K562 (cell line): ENCODE data around the gene SEC14L1. TPM values are rescaled to one million over a fixed set of nuclear protein-coding genes. Genes with fewer than 3 reads are reported as not detected.

Experiments used
- BCL6 ChIP-seq: fragments of 250-450 bp; sonication (Bioruptor Pico); IDR thresholded peaks from 2 replicates; pipeline ENCODE4 v1.4.0; 2020
- CTCFL ChIP-seq: IDR thresholded peaks from 2 replicates; pipeline ENCODE4 v1.6.1; 2011; ENCODE audit warnings: borderline replicate concordance, low read depth, mild to moderate bottlenecking, moderate library complexity, low read length; ENCODE audit not compliant: insufficient read depth, poor library complexity, severe bottlenecking
- FOXM1 ChIP-seq, 2 experiments: fragments of 450-650 bp in 1 of 2; sonication (generic) in 1 of 2; formaldehyde crosslinking in 1 of 2; IDR thresholded peaks; 2 replicates each; pipeline versions ENCODE4 v1.6.1 to v1.9.0; 2017 to 2022; ENCODE audit warnings: low read depth in 2 of 2, mild to moderate bottlenecking in 2 of 2, missing genetic modification reagents in 1 of 2, moderate library complexity in 1 of 2
- GTF3C2 ChIP-seq: IDR thresholded peaks from 3 replicates; pipeline ENCODE4 v1.6.1; 2011; ENCODE audit warnings: borderline replicate concordance, mild to moderate bottlenecking, moderate library complexity; ENCODE audit not compliant: insufficient read length; ENCODE audit errors: extremely low read depth
- ID3 ChIP-seq, 2 experiments: fragments of 250-450 bp in 1 of 2; fragments of 450-650 bp in 1 of 2; sonication (Bioruptor Pico) in 1 of 2; IDR thresholded peaks; 2 replicates each; pipeline versions ENCODE4 v1.6.1 to v1.8.0; 2016 to 2021; ENCODE audit warnings: mild to moderate bottlenecking in 2 of 2, moderate library complexity in 2 of 2, missing compliant biosample characterization in 1 of 2, missing genetic modification characterization in 1 of 2
- JUNB ChIP-seq: fragments of 450-650 bp; formaldehyde crosslinking; conservative IDR thresholded peaks from 2 replicates; pipeline ENCODE4 v1.4.0; 2020; ENCODE audit warnings: mild to moderate bottlenecking
- KAT7 ChIP-seq: sonication (generic); formaldehyde crosslinking; IDR thresholded peaks from 2 replicates; pipeline ENCODE4 v1.8.0; 2022; ENCODE audit warnings: missing genetic modification reagents, mild to moderate bottlenecking, borderline replicate concordance
- MAZ ChIP-seq, 2 experiments: fragments of 450-650 bp in 1 of 2; sonication (generic) in 1 of 2; formaldehyde crosslinking; IDR thresholded peaks in 1 of 2; conservative IDR thresholded peaks in 1 of 2; 2 replicates each; pipeline versions ENCODE4 v1.4.0 to v1.5.0; 2020; ENCODE audit warnings: mild to moderate bottlenecking in 1 of 2, missing genetic modification reagents in 1 of 2
- NFYB ChIP-seq: IDR thresholded peaks from 2 replicates; pipeline ENCODE4 v1.6.1; 2011; ENCODE audit warnings: mild to moderate bottlenecking, moderate library complexity; ENCODE audit not compliant: insufficient read length; ENCODE audit errors: extremely low read depth
- PHB2 ChIP-seq: fragments of 450-650 bp; IDR thresholded peaks from 2 replicates; pipeline ENCODE4 v1.6.1; 2017; ENCODE audit warnings: low read depth
- STAG1 ChIP-seq: sonication (generic); formaldehyde crosslinking; IDR thresholded peaks from 2 replicates; pipeline ENCODE4 v1.5.0; 2020; ENCODE audit warnings: missing genetic modification reagents, borderline replicate concordance
- TEAD1 ChIP-seq, 2 experiments: fragments of 450-650 bp in 1 of 2; sonication (generic) in 1 of 2; formaldehyde crosslinking; IDR thresholded peaks; 2 replicates each; pipeline versions ENCODE4 v1.4.0 to v1.8.0; 2020 to 2022; ENCODE audit warnings: mild to moderate bottlenecking in 2 of 2, missing genetic modification reagents in 1 of 2
- TOE1 ChIP-seq, 2 experiments: fragments of 450-650 bp in 1 of 2; sonication (generic) in 1 of 2; formaldehyde crosslinking in 1 of 2; IDR thresholded peaks; 2 replicates each; pipeline versions ENCODE4 v1.7.1 to v1.8.0; 2016 to 2022; ENCODE audit warnings: borderline replicate concordance in 2 of 2, mild to moderate bottlenecking in 2 of 2, antibody characterized with exemption in 1 of 2, inconsistent platforms in 1 of 2, low read depth in 1 of 2, missing genetic modification reagents in 1 of 2, moderate library complexity in 1 of 2
- ZC3H4 ChIP-seq: sonication (generic); formaldehyde crosslinking; IDR thresholded peaks from 2 replicates; pipeline ENCODE4 v1.9.0; 2021; ENCODE audit warnings: missing genetic modification reagents, borderline replicate concordance
- ZNF23 ChIP-seq: fragments of 250-450 bp; sonication (Bioruptor Pico); IDR thresholded peaks from 2 replicates; pipeline ENCODE4 v1.4.0; 2020; ENCODE audit warnings: mild to moderate bottlenecking
- ZNF239 ChIP-seq: fragments of 250-450 bp; sonication (Bioruptor Pico); IDR thresholded peaks from 2 replicates; pipeline ENCODE4 v1.4.0; 2020; ENCODE audit warnings: mild to moderate bottlenecking
- ZNF583 ChIP-seq: fragments of 250-450 bp; sonication (Bioruptor Pico); IDR thresholded peaks from 2 replicates; pipeline ENCODE4 v1.4.0; 2020
- polyA plus RNA-seq, 8 experiments: library from polyadenylated mRNA; depleted of rRNA in 4 of 8; stranded (reverse) in 5 of 8; unstranded in 3 of 8; fragments of >200 nt; fragmentation: Nextera tagmentation in 2 of 8; fragmentation: Illumina TruSeq in 1 of 8; extraction: Ambion mirVana in 2 of 8; extraction: Trizol in 1 of 8; gene quantifications; 2 replicates each; pipeline versions ENCODE4 v1.2.1 to v1.2.3, GENCODE V29; 2011 to 2014; ENCODE audit warnings: inconsistent platforms in 1 of 8, missing spikeins in 1 of 8
- total RNA-seq, 7 experiments: library from RNA; depleted of rRNA in 6 of 7; stranded (reverse); fragments of >200 nt in 6 of 7; fragmentation: Illumina TruSeq in 2 of 7; extraction: Trizol in 2 of 7; gene quantifications; 2 replicates each; pipeline versions ENCODE4 v1.2.1 to v1.2.3, GENCODE V29; 2011 to 2021; ENCODE audit warnings: low replicate concordance in 1 of 7
- TF ChIP-seq, protein P1 (sequence below): fragments of 250-450 bp; sonication (Bioruptor Pico); IDR thresholded peaks from 2 replicates; pipeline ENCODE4 v1.5.0; 2020; ENCODE audit warnings: mild to moderate bottlenecking

The SEC14L1 gene
- total and polyA plus RNA-seq, 9 of the 15 experiments (the other 6 are each of a cell fraction or from before 2014, with no cell fraction given) = 3.1 to 39.7 (median 15.2) TPM

- TF ChIP-seq ID3 (CRISPR knock-in tag; IDR thresholded peaks at IDR 0.05) (no peak), ID3 (tag; IDR thresholded peaks at IDR 0.05) (peak; percentile 77; the same call in 1 of the 2 replicates), MAZ (CRISPR knock-in tag; conservative IDR thresholded peaks at IDR 0.05 in 1 of 2, IDR thresholded peaks at IDR 0.05 in 1 of 2) (peak; percentile 90 to 98), KAT7 (CRISPR knock-in tag) (no peak), PHB2 (no peak), ZNF239 (no peak; the same call in 1 of the 2 replicates), GTF3C2 (no peak), BCL6 (CRISPR knock-in tag) (no peak), TEAD1 (CRISPR knock-in tag; IDR thresholded peaks at IDR 0.05) (0 out of 4 replicates have a peak, but pooled peaks of 1 of the 2 experiments have one; percentile 46), ZNF23 (no peak), JUNB (CRISPR knock-in tag) (0 out of 2 replicates have a peak, but pooled peaks have one; percentile 33), ZNF583 (CRISPR knock-in tag) (peak; percentile 83; the same call in 1 of the 2 replicates), NFYB (no peak), ZC3H4 (no peak), CTCFL (peak; percentile 15), FOXM1 (IDR thresholded peaks at IDR 0.05; ENCODE audit: low read depth) (no peak), FOXM1 (CRISPR knock-in tag; IDR thresholded peaks at IDR 0.05; ENCODE audit: low read depth) (no peak), TOE1 (IDR thresholded peaks at IDR 0.05; ENCODE audit: borderline replicate concordance) (peak; percentile 47; the same call in 1 of the 2 replicates), TOE1 (CRISPR knock-in tag; IDR thresholded peaks at IDR 0.05; ENCODE audit: borderline replicate concordance, low read depth) (no peak), STAG1 (CRISPR knock-in tag) (no peak)
- TF ChIP-seq, protein P1, sequence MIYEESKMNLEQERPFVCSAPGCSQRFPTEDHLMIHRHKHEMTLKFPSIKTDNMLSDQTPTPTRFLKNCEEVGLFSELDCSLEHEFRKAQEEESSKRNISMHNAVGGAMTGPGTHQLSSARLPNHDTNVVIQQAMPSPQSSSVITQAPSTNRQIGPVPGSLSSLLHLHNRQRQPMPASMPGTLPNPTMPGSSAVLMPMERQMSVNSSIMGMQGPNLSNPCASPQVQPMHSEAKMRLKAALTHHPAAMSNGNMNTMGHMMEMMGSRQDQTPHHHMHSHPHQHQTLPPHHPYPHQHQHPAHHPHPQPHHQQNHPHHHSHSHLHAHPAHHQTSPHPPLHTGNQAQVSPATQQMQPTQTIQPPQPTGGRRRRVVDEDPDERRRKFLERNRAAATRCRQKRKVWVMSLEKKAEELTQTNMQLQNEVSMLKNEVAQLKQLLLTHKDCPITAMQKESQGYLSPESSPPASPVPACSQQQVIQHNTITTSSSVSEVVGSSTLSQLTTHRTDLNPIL (CRISPR knock-in tag) = no peak
Measured at GRCh38 chr17:77140166-77140877, 447 bp upstream of the SEC14L1 start (continued).
